ENCODE results near the gene KIAA1328. TPM values are rescaled to one million over a fixed set of nuclear protein-coding genes. Genes with fewer than 3 reads are reported as not detected.

The KIAA1328 gene
- total and polyA plus RNA-seq, 7 donors: 2.1 to 18.9 (median 12.5) TPM

DNA sequence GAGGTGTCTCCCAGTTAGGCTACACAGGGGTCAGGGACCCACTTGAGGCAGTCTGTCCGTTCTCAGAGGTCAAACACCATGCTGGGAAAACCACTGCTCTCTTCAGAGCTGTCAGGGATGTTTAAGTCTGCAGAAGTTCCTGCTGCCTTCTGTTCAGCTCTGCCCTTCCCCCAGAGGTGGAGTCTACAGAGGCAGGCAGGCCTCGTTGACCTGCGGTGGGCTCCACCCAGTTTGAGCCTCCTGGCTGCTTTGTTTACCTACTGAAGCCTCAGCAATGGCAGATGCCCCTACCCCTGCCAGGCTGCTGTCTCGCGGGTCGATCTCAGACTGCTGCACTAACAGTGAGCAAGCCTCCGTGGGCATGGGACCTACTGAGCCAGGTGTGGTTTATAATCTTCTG lies 390.3 kb downstream of the KIAA1328 start:
- Histone ChIP-seq H3K4me3 (no peak overlapping the region), H3K36me3 (no peaks in the 10 kb centered on the region), H3K27me3 (no peaks in the 10 kb centered on the region), H3K27ac (no peak overlapping the region), H3K9me3 (peaks cover 0 to 6% (median 0%) of the 10 kb centered on the region in 4 donors), H3K4me1 (no peaks in the 10 kb centered on the region)
- TF ChIP-seq POLR2A (IDR thresholded peaks at IDR 0.05) (no peak), POLR2AphosphoS5 (IDR thresholded peaks at IDR 0.05) (no peak), EP300 (IDR thresholded peaks at IDR 0.05) (no peak)
- TF ChIP-seq, protein P1, sequence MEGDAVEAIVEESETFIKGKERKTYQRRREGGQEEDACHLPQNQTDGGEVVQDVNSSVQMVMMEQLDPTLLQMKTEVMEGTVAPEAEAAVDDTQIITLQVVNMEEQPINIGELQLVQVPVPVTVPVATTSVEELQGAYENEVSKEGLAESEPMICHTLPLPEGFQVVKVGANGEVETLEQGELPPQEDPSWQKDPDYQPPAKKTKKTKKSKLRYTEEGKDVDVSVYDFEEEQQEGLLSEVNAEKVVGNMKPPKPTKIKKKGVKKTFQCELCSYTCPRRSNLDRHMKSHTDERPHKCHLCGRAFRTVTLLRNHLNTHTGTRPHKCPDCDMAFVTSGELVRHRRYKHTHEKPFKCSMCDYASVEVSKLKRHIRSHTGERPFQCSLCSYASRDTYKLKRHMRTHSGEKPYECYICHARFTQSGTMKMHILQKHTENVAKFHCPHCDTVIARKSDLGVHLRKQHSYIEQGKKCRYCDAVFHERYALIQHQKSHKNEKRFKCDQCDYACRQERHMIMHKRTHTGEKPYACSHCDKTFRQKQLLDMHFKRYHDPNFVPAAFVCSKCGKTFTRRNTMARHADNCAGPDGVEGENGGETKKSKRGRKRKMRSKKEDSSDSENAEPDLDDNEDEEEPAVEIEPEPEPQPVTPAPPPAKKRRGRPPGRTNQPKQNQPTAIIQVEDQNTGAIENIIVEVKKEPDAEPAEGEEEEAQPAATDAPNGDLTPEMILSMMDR (IDR thresholded peaks at IDR 0.05): no peak
- no peak for DNase-seq
- WGBS, 2 donors: 77 to 88% methylated on average over 7 of the region's 7 CpGs
- intact Hi-C loops (cut with DNase I): no loop called here

DNA sequence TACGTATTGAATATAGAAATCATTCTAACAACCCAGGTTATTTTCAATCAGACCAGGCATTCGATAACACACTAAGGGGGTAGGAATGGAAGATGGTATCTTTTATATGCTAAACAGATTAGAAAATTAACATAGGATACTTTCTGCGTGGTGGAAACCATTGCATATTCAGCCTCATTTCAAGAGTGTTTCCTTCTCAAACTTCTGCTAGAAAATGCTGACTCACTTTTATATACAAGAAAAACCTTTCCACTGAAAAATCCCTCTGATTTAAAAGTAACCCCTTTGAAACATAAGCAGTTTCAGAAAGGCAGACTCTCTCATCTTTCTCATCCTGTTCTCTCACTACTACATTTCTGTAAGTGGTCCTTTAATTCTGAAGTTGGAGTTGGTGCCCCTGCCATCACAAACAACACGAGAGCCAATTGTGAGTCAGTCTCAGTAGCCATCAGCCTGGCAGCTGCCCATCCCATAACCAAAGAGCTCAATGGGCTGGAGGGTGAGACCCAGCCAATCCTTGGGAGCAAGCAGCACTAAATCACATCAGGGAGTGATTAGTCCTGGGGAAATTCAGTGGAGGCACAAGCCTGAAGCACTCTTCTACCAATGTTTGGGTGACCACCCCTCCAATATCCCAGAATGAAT lies 393.5 kb downstream of the KIAA1328 start:
- WGBS, 2 donors: 89 to 96% methylated on average over 4 of the region's 4 CpGs
- no peak for DNase-seq
- Histone ChIP-seq H3K4me1 (no peaks in the 10 kb centered on the region), H3K36me3 (no peaks in the 10 kb centered on the region), H3K27me3 (no peaks in the 10 kb centered on the region), H3K9me3 (peaks cover 0 to 3% (median 0%) of the 10 kb centered on the region in 4 donors), H3K4me3 (no peak overlapping the region), H3K27ac (no peak overlapping the region)
- TF ChIP-seq POLR2AphosphoS5 (IDR thresholded peaks at IDR 0.05): no peak
- TF ChIP-seq, protein P1 (IDR thresholded peaks at IDR 0.05): no peak
- no peak for TF ChIP-seq EP300 (IDR thresholded peaks at IDR 0.05)
- TF ChIP-seq POLR2A (IDR thresholded peaks at IDR 0.05): no peak
- intact Hi-C loops (cut with DNase I): no loop called here

DNA sequence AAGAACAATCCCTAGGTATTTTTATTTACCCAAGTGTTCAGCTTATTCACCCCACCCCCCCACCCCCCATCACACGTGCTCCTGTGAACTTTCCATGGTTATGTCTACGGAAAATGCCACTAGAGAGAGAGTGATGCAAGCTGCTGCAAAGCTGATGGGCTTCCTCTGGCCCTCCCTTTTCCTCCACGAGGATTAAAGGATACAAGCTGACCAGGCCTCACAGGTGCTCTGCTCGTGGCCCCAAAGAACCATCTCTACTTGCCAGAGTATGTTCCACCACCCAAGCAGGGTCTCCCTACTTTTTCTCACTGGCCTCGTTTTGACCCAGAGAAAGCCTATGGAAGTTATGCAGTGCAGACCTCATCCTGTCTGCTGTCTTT lies 394.1 kb downstream of the KIAA1328 start:
- 73 to 83% methylated on average over 5 of the region's 5 CpGs for WGBS, 2 donors
- no peaks in the 10 kb centered on the region for H3K36me3 ChIP-seq
- no peak for DNase-seq
- H3K4me3 ChIP-seq: no peak overlapping the region
- no peaks in the 10 kb centered on the region for H3K4me1 ChIP-seq
- TF ChIP-seq POLR2A (IDR thresholded peaks at IDR 0.05) (no peak), POLR2AphosphoS5 (IDR thresholded peaks at IDR 0.05) (no peak)
- no peaks in the 10 kb centered on the region for H3K27me3 ChIP-seq
- H3K9me3 ChIP-seq: peaks cover 0 to 3% (median 0%) of the 10 kb centered on the region in 4 donors
- intact Hi-C loops (cut with DNase I): no loop called here
- H3K27ac ChIP-seq: no peak overlapping the region

DNA sequence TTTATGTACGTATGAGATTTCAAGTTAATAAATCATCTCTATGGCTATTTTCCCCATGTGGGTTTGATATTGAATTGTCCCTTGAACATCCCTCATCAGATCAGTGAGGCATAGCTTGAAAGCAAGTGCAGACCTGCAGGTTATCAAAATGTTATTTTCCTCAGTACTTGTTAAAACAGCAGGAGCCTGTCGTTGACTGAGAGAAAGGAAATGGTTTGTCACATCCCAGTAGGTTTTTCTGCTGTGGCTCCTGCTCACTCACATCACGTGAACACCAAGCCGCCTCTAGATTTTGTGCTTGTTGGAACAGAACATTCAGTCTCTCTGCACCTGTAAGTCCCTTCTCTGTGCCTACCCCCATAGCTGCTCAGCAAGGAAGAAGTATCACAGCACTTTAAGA lies 396.4 kb downstream of the KIAA1328 start:
- TF ChIP-seq POLR2AphosphoS5 (IDR thresholded peaks at IDR 0.05) (no peak), EP300 (IDR thresholded peaks at IDR 0.05) (no peak)
- TF ChIP-seq, protein P1 (IDR thresholded peaks at IDR 0.05): no peak
- H3K36me3 ChIP-seq: no peaks in the 10 kb centered on the region
- no peaks in the 10 kb centered on the region for H3K4me1 ChIP-seq
- no peaks in the 10 kb centered on the region for H3K27me3 ChIP-seq
- WGBS, 2 donors: 69 to 88% methylated on average over 4 of the region's 4 CpGs
- no peak for DNase-seq
- intact Hi-C loops (cut with DNase I): no loop called here
- no peaks in the 10 kb centered on the region for H3K9me3 ChIP-seq
- H3K4me3 ChIP-seq: no peak overlapping the region
- H3K27ac ChIP-seq: no peak overlapping the region

DNA sequence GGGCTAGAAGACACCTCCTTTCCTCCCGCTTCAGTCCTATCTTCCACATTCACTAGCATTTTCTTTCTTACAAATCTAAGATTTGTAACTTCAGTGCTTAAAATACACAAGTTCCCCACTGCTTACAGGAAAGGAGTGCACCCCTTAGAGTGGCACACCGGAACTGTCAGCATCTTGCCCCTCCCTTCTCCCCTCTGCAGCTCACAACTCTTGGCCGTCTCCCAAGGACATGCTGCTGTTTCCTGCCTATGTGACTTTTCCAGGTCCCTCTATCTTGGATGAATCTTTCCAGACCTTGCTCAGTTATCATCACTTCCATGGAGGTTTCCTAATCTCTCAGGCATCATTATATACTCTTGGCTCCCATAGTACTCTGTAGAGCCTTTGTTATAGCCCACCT lies 401.8 kb downstream of the KIAA1328 start:
- Histone ChIP-seq H3K4me3 (no peak overlapping the region), H3K4me1 (peaks cover 0 to 11% (median 0%) of the 10 kb centered on the region in 4 donors), H3K9me3 (no peaks in the 10 kb centered on the region), H3K36me3 (no peaks in the 10 kb centered on the region), H3K27me3 (no peaks in the 10 kb centered on the region), H3K27ac (no peak overlapping the region)
- intact Hi-C loops (cut with DNase I): no loop called here
- DNase-seq: no peak
- no peak for TF ChIP-seq POLR2AphosphoS5 (IDR thresholded peaks at IDR 0.05)
- TF ChIP-seq, protein P1 (IDR thresholded peaks at IDR 0.05): no peak
- no peak for TF ChIP-seq EP300 (IDR thresholded peaks at IDR 0.05)
- no peak for TF ChIP-seq POLR2A (IDR thresholded peaks at IDR 0.05)
- WGBS, 2 donors: 70 to 73% methylated on average over 3 of the region's 3 CpGs
